HG03342 (cell line): ENCODE measurements around the gene ADIPOQ.
"Not testable (repeated sequence)": the region's sequence is repeated elsewhere in the genome, so short reads cannot be mapped to it uniquely, and the experiment has no call there.

Experiments used
- ATAC-seq: cut with Tn5 transposase; IDR thresholded peaks from one replicate; pipeline ENCODE4 v1.9.1; 2021; ENCODE audit warnings: mild to moderate bottlenecking, moderate library complexity; ENCODE audit not compliant: unreplicated experiment

Gene ADIPOQ

GRCh38 chr3:186901135-186901734 is 58.7 kb downstream of the ADIPOQ start:
- ATAC-seq = no peak

- no peak for ATAC-seq
Observed at GRCh38 chr3:186902154-186902553, 59.6 kb downstream of the ADIPOQ start.

- ATAC-seq = no peak
Observed at GRCh38 chr3:186902713-186903112, 60.2 kb downstream of the ADIPOQ start.

- ATAC-seq = not testable (repeated sequence)
Observed at GRCh38 chr3:186903676-186904075, 61.2 kb downstream of the ADIPOQ start.

GRCh38 chr3:186907075-186907474 is 64.6 kb downstream of the ADIPOQ start:
- not testable (repeated sequence) for ATAC-seq
